Measurements from ENCODE around the gene CABLES1.

- TF ChIP-seq EZH2 (IDR thresholded peaks at IDR 0.05) (no peak), POLR2AphosphoS5 (IDR thresholded peaks at IDR 0.05; ENCODE audit: borderline replicate concordance, low read depth, low read length) (no peak), FOXP2 (optimal IDR thresholded peaks at IDR 0.05; ENCODE audit: control extremely low read depth, extremely low read length, insufficient read depth) (no peak)
Observed at GRCh38 chr18:23269928-23270327, 134.6 kb downstream of the CABLES1 start.

All from SK-N-MC (cell line).